ENCODE results near the gene DLG5.

DLG5 gene

DNA sequence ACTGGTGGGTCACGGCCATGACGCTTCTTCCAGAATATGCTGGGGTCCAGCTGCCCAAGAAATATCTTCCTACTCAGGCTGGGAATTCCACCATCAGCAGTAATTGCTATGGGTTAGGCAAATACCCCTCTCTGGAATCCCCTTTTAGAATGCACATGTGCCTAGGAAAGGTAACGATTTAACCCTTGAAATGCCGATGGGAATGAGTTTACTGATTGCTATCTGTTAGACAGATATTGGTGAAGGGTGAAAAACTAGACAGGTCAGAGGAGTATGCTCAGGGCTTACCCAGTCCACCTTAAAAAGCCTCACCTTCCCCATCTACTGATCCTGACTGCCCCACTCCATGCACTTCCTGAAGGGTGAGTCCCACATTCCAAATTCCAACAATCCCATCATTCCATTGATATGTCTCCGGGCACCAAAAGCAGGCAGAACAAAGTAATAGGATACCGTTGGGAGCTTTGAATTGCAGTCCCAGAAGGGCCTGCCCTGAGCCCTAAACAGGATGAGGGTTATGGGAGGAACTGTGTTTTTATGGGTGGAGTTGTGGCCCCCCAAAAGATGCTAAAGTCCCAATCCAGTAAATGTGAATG lies 59.3 kb downstream of the DLG5 start:
- DNase-seq (ENCODE audit: low read depth), result no peak

DNA sequence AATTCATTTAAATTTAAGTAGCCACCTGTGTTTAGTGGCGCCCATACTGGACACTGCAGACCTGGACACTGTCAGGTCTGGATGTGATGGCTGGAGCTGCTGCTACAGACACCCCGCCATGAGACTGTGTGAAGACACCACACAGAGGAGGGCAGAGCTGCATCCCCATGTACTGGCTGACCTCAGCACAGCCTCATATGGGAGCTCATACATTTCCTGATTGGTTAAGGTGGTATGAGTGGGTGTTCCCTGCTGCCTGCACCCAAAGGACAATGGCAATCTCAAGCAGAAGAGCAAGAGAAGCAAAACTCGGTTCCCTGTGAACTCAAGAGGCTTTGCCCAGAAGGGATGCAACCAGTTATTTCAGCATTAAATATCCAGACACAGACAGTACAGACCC lies 60.0 kb downstream of the DLG5 start:
- DNase-seq (ENCODE audit: low read depth), result no peak

DNA sequence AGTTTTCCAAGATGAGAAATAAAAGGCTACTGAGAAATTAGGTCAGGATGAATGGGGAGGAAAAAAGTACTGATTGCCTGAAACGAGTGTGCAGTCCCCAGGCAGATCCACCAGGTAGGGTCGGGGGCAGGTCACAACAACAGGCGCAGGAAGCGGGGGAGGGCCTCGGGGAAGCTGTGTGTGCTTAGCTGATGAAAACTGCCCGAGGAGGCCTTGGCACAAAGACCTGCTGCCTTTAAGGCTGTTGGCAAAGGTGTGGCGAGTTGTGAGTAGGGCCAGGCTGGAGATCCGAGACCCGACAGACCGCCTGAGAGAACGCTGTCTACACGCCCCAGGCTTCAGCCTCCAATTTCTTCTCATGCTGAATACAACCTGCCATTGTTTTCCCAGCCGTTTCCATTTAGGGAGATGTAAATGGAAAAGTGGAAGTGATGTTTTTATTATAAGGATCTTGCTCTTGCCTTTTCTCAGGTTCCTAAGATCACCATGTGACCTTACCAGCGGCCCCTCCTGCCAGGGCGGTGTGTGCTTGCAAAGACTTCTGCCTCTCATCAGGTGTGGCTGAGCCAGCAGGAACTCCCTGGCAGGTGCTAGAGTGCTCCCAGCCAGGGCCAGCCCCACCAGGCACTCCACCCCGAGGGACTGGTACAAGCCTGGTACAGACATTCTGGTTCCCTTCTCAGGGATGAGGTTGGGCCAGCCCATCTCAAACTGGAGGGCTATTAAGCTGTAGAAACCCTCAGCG lies 60.8 kb downstream of the DLG5 start:
- DNase-seq (ENCODE audit: low read depth), result no peak

DNA sequence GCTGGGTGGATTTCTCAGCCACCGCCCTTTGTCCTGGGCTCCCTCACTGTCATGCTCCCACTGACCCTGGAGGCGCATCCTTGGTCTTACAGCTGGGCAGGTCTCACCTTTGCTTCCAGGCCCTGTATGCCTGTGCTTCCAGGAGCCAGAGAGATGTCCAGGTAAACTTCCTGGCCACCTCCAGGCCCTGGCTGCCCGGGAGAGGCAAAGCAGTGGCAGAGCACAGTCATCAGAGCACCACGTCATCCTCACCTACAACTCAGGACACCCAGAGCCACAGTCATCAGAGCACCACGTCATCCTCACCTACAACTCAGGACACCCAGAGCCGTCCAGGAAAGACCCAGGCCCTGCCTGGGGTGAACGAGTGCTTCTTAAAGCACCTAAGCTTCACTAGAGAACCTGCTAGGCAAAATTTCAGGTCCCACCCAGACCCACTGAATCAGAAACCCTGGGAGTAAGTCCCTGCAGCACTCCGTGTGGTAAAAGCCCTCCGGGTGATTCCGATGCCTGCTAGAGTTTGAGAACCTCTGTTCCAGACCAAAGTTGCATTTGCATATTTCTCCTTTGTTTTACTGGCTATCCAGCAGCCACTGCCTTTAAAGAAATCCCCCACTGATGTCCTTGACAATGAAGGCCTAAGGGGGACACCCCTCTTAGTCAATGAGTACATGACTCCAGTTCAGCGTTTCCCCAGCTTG lies 62.3 kb downstream of the DLG5 start:
- no peak for DNase-seq (ENCODE audit: low read depth)

DNA sequence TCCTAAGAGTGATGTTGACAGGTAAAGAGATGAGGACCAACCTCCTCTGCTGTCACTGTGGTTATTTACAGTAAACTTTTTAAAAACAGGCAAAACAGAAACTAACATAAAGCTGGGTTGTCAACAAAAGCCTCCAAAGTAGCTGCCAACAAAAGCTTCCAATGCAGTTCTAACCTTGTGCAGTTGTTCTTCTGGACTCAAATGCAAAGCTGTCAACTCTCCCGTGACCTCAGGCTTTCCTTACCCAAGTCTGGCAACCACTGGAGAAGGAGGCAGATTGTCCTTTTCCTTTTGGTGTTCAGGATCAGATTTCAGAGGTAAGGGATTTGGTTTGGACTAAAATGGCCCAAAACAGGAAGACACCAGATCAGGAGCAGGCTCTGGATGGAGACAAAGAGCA lies 63.1 kb downstream of the DLG5 start:
- DNase-seq (ENCODE audit: low read depth), result no peak

DNA sequence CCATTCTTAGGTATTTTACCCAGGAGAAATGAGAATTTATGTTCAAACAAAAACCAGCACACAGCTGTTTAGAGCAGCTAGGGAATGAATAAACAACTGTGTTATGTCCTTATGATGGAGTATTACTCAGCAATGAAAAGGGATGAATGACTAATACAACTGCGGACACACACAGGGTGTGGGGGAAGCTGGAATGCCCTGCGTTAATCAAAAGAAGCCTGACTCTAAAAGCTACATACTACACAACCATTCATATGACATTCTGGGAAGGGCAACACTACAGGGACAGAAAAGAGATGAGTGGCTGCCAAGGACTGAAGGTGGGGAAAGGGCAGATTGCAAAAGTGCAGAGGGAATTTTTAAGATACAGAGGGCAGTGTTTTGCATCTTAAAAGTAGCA lies 64.0 kb downstream of the DLG5 start:
- no peak for DNase-seq (ENCODE audit: low read depth)

DNA sequence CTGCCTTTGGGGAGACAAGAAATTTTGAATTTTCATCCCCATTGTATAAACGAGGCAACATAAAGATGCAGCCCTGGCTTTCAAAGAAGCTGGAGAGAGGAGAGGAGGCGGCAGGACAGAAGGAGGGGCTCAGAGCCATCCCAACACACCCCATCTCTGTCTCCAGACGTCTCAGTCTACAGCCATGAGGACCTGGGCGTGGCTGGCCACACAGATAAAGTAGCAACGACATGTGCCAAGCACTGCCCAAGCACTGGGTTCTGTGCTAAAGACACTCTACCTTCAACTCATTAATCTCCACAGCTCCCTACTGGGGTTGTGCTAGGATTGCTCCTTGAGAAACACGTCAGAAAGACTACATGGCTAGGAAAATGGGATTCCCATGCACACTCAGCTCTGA lies 65.2 kb downstream of the DLG5 start:
- no peak for DNase-seq (ENCODE audit: low read depth)

DNA sequence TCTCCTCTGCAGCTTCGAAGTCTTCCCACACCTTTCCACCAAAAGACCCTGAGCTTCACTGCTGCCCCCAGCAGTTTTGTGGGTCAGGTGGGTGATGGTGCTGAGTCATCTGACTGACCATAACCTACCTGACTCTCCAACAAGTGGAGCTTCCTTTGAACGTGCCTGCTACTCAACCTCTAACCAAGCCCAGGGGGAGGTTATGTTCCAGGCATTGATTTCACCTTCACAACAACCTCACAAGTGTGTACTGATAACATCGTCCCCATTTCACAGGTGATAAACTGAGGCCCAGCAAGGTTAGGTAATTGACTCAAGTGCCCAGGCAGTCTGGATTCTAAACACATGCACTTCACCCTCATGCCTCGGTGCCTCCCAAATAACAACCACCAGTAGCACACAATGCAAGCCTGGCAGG lies 66.7 kb downstream of the DLG5 start:
- no peak for DNase-seq (ENCODE audit: low read depth)

DNA sequence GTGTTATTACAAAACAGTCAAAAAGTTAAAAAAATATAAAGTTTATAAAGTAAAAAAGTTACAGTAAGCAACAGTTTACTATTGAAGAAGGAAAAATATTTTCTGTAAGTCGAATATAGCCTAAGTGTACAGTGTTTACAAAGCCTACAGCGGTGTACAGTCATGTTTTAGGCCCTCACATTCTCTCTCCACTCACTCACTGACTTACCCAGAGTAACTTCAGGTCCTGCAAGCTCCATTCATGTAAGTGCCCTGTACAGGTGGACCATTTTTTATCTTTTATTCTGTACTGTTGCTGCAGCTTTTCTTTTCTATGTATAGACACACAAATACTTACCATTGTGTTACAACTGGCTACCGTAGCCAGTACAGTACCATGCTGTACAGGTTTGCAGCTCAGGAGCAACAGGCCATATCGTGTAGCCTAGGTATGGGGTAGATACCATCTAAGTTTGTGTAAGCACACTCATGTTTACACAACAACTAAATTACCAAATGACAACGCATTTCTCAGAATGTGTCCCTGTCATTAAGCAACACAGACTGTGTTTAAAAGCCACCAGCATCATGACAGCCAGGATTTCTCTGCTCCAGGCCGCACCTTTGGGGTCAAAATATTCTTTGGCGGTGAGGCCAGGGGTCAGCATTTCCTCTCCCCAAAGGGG lies 67.2 kb downstream of the DLG5 start:
- DNase-seq (ENCODE audit: low read depth), result no peak

DNA sequence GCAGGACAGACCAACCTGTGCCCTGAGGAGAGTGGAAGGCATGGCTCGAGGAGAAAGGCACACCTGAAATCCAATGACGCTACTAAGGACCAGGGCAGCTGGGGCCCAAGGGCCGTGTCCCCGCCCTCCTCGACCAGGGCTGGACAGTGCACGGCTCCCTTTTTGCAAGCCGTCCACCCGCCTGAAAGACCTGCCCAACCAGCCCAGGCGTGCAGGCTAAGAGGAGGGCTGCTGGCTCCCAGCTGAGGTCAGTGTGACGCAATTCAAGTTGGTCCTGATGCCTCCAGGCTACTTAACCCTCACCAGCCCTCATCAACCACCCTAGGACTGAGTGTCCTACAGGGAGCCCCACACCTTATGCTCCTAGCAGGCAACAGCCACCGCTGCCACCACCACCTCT lies 69.3 kb downstream of the DLG5 start:
- DNase-seq (ENCODE audit: low read depth), result no peak

DNA sequence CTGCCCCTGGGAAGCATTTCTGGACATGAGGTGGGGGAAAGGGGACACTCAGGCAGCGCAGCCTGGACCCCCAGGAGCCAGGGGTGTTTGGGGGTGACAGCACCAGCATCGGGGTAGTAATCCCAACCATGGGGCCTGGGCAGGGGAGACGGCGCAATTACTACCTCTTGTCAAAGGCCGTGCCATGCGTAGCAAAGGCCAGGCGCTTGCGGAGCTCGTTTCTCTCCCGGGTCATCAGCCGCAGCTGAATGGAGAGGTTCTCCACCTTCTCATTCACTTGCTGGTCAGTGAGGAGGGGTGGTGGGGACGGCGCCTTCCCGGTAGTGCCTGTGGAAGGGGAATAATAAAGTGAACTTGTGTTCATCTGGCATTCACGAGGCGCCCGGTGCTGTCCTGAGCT lies 70.0 kb downstream of the DLG5 start:
- no peak for DNase-seq (ENCODE audit: low read depth)

DNA sequence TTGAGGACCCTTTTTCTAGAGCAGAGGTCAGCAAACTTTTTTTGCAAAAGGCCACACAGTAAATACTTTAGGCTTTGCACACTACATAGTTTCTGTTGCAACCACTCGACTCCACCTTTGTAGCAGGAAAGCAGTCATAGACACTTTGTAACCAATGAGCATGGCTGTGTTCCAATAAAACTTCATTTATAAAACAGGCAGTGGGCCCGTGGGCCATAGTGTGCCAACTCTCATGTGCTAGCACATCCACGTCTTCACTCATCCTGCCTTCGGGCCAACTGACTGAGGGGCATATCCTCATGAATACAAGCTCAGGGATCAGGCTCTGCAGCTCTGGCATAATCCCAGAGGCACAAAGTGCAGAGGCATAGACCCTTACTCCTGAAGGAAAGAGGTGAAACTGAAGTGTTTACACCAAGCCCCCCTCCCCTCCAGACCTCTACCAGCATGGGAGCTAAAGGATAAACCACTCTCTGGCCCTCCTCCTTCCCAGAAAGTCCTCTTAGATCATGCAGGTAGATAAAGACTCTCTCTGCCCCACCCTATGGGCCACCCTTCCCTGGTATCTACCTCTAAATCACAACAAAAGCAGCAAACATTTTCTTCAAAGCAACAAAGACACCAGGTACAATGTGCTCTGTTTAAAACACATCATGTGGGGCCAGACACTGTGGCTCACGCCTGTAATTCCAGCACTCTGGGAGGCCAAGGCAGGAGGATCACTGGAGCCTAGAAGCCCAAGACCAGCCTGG lies 71.0 kb downstream of the DLG5 start:
- DNase-seq (ENCODE audit: low read depth), result no peak

DNA sequence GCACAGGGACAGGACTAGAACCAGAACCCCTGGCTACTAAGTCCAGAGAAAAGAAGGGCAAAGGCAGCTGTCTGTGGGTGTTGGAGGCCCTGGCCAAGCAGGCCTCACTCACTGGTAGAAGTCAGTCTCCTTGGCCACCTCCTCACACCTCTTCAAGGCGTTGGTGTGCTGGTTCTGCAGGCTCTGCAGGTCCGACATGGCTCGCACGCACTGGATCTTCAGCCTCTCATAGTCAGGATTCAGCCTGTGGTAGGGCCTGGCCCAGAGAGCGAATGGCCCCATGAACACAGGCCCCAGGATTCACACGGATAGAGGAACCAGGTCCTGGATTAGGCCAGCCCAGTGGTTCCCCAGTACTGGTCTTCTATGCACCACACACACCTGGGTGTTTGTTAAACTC lies 72.4 kb downstream of the DLG5 start:
- no peak for DNase-seq (ENCODE audit: low read depth)

DNA sequence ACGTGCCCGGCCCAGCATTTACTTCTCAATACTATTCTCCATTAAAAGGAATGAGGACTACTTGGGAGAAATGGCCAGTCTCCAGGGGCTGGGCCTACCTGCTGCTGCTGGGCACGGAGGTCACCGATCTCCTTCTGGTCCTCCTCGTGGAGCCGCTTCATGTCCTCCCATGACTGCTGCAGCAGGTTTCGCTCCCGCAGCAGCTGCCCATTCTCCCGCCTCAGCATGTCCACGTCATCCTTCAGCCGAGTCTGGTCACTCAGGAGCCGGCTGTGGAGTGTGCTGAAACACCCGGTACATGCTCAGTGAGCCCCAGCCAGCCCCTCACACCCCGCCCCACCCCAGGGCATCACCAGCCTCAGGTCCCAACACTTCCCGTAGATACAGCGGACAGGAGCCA lies 73.3 kb downstream of the DLG5 start:
- DNase-seq (ENCODE audit: low read depth), result no peak

DNA sequence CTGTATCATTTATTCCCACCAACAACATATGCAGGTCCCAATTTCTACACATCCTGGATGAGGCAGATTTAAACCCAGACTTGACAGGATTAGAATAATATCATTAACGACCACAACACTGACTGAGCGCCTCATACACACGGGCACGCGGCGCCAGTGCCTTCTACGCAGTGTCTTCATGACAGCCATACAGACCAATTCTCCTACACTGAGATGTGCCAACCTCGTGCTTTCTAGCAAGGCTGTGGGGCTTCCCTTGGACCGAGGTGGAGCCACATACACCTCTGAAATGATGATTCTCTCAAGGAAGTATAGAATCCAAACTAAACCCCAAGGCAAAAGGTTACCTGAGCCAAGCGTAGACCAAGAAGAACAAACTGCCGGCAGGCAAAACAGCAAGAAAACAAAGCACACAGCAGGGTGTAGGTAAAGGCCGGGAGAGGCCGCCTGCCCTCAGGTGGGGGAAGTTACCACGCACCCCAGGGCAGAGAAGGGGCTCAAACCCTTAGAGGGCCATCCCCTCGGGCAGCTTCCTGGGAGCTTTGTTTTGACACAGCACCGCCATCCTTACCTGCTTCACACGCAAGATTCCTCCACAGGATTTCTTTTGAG lies 75.8 kb downstream of the DLG5 start:
- no peak for DNase-seq (ENCODE audit: low read depth)

DNA sequence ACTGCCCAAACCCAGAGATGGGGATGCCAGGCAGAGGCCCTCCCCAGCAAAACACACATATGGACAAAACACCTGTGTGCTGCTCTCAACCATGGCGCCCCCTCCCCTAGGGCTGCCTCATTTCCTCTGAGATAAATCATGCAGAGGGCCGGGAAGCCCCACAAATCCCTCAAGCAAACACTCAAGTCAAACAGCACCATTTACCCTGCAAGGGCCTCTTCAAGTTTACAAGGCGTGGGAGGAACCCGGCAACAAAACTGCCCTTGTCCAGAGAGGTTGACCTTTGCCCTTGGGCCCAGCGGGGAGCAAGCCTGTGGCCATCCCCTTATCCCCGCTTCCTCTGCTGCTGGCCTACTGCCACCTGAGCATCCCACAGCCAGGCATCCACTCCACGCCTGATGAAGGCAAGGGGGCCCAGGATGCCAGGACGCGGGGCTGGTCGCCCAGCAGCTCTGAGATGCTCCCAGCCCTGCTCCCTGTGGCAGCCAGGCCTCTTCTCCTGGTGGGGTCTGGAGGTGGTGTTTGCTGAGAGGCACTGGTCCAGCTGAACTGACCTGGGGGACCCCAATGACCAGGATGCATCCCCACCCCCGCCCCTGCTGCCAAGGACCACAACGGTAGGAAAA lies 77.4 kb downstream of the DLG5 start:
- no peak for DNase-seq (ENCODE audit: low read depth)

DNA sequence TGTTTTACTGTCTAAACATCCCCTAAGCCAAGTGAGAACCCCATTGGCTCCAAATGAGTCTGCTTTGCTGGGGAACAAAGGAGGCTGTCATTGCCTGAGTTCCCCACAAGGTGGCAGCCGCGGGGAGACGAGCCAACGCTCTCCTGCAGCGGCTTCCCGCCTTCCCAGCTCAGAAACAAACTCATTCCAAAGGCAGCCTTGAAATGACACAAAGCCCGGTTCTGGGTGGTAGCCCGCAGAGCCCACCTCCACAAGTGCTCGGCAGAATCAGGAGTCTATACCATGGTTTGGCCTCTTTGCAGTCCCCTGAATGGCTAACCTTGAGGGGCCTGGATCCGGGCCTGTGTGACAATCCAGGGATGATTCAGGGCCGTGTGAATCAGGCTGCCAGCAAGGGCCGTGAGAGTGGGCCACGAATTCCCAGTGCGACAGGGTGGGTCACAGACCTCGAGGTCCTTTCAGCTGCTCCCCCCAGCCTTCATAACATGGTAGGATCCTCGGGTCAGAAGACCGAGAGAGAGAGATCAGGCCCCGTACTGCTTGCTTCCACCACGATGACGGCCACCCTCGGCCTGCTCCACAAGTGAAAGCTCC lies 79.7 kb downstream of the DLG5 start:
- peak; percentile 56 for DNase-seq (ENCODE audit: low read depth)

DNA sequence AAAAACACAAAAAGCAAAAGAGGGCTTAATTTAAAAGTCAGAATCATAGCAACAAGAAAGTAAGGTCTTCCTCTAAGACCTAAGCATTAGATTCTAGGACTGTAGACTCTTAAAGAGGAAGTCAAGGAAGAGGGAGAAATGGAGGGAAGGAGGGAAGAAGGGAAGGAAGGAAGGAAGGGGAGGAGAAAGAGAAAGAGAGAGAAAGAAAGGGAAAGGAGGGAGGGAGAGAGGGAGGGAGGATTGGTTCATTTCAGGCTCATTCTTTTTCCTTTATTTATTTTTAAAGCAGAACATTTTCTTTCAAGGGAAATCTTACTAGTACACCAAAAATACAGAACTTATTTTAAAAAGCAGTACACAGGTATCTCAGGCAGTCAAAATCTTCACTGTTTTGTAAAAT lies 81.1 kb downstream of the DLG5 start:
- DNase-seq (ENCODE audit: low read depth), result no peak

DNA sequence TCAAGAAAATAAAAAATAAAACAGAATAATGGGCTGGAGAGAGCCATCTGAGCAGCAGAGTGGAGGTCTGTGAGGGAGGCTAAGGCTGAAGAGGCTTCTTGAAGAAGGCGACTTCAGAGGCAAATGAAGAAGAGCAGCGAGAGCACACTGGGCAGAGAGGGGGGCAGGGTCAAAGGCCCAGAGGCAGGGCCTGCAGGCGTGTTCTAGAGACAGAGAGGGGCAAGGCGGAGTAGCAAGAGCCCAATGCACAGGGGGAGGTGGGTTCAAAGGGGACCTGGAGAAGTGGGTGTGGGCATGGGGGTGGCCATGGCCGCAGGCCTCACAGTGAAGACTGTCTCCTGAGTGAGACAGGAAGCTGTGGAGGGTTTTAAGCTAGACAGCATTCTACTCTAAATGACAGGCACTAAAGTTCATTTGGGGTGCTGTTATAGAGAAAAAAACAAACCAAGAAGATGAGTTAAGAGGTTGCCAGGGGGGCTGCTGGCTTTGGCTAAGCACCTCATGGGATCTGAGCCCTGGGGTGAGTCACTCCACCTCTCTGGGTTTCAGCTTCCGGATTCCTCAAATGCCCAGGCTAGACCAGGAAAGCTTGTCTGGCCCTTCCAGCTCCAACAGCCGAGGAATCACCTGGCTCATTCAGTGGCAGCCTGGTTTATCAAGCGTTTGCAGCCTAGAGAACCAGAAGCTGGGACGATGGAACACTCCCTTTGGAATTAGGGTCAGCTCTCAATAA lies 81.7 kb downstream of the DLG5 start:
- DNase-seq (ENCODE audit: low read depth), result no peak

DNA sequence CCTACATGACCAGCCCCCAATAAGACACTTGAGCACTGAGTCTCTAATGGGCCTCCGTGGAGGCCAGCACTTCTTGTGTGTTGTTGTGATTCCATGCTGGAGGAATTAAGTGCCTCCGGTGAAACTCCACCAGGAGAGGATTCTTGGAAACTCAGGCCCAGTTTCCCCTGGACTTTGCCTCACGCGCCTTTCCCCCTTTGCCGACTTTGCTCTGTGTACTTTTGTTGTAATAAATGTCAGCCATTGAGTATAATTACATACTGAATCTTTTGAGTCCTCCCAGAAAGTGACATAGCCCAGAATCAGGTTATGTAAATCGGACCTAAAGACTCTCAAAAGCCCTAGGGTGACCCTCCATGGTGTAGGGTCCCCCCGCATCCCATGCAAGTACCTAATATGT lies 82.4 kb downstream of the DLG5 start:
- DNase-seq (ENCODE audit: low read depth), result no peak

Data from activated T-cell treated with anti-CD3 and anti-CD28 coated beads for 1 hour (primary cell).